Stimulated activated CD4-positive, alpha-beta T cell treated with anti-CD3 and anti-CD28 coated beads, Interleukin-15, amount 100 ng/mL, for 48 hours (primary cell): ENCODE results near the gene CMTM2.
"Not testable (repeated sequence)": the region's sequence is repeated elsewhere in the genome, so short reads cannot be mapped to it uniquely, and the experiment has no call there.

Experiments used
- DNase-seq, 2 donors: peaks; one replicate each; pipeline ENCODE4 v3.0.0-alpha.2; 2020; ENCODE audit warnings: low read depth in 2 of 2

The CMTM2 gene

DNA sequence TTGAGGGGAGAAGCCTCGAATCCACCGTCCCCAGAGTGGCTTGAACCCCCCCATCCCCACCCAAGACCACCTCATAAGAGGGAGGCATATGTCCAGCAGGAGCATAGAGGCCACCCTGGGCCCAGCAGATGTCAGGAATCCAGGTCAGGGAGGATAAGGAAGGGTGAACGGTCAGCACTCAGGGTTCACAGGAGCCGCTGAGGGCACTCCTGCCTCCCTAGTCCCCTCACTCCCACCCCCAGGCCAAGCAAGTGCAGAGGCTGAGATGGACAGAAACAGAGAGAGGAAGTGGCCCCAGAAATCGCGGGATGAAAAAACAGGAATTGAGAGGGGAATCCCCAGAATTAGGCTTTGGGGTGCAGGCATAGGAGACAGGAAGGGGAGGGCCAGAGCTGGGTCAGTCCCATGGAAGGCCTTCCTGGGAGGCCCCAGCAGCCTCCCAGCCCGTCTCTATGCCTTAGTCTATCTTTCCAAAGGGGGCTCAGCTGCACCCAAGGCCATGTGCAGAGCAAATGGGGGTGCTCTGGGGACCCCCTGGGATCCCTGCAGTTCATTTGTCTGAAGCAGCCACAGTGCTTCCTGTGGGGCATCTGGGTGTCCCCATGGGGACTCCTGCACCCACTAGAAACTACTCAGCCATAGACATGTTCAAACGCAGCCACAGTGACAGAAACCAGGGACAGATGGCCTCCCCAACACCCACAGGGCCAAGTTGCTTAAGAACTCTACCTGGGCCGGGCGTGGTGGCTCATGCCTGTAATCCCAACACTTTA is 26.9 kb downstream of the CMTM2 start:
- no peak for DNase-seq

DNA sequence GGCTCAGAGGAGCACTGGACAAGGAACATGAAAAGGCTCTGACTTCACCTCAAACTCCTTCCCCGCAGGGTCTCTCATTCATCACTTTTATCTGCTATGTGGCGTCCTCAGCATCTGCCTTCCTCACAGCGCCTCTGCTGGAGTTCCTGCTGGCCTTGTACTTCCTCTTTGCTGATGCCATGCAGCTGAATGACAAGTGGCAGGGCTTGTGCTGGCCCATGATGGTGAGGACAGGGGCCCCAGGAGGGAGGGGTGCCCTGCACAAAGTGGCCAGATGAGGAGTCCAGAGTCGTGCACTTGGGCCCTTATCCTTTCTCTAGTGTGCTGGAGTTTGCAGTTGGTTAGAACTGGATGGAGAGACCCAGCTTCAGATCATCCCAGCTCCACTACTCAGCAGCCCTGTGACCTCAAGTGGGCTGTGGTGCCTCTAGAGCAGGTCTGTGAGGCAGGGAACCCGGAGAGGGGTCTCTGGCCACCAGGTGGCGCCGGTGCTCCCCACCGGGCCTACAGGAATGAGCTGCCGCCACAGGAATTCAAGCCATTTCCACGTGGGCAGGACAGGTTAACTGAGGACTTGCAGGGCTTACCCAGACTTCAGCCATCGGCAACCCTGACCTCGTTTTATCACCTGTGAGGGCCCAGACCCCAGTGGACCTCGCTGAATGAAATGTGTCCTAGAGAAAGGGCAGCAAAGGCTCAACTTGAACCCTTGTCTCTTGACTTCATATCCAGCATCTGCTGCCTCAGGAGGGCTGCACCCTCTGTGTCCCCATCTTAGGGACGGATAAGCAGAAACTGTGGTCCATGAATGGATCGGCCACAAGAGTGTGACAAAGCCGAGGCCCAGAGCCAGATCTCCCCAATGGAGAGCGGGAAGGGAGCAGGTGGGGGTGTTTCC is 29.2 kb downstream of the CMTM2 start:
- peak; percentile 75 to 84 for DNase-seq

DNA sequence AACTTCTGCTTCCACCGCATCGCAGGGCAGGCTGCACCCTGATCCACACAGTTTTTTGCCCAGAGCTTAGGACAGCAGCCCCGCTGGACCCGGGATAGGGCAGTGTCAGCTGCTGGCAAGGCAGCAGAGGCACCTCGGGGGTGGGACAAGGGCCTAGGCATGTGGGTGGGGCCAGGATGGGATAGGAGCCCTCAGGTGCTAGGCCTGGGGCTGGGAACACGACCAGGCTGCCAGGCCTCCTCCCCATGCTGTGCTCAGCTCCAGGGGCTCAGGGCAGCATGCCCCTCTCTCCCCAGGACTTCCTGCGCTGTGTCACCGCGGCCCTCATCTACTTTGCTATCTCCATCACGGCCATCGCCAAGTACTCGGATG is 29.9 kb downstream of the CMTM2 start:
- DNase-seq: no peak

DNA sequence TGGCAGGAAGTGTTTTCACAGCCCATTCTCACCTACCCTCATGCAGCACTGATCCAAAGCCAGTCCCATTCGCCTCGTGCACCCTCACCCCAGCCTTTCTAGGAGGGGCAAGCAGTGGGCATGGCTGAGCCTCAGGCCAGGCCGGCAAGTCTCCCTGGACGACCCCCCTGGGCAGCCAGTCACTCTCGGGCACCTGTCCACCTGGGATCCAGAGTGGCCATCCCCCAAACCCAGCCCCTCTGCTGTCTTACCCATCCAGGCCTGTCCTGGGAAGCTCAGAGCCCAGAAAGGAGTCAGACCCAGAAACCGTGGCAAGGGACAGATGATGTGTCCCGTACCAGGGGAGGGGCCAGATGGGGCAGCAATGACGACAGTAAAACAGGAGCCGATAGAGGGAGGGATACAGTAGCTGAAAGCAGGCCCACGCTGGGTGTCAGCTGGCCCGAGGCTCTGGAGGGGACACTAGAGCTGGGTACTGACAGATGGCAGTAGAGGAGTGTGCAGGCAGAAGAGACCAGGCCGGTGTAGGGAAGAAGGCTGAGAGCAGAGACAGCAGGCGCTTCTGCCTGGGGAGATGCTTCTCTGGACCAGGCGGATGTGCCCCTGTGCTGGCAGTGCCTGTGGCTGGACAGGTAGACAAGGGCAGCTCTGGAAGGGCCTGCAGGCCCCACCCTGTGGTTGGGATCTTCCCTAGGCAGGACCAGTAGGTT is 31.0 kb downstream of the CMTM2 start:
- no peak for DNase-seq

DNA sequence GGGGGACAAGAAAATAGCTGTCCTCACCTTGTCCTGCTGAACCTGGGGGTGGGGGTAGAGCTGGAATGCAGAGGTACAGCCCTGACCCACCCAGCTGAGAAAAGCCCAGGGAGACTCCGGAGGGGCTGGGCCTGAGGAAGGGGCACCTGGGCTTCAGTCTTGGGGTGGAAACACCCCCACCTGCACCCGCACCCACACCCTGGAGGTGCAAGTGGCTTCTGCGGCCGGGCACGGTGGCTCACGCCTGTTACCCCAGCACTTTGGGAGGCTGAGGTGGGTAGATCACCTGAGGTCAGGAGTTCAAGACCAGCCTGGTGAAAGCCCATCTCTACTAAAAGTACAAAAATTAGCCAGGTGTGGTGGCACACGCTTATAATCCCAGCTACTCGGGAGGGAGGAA is 32.6 kb downstream of the CMTM2 start:
- DNase-seq: not testable (repeated sequence)

DNA sequence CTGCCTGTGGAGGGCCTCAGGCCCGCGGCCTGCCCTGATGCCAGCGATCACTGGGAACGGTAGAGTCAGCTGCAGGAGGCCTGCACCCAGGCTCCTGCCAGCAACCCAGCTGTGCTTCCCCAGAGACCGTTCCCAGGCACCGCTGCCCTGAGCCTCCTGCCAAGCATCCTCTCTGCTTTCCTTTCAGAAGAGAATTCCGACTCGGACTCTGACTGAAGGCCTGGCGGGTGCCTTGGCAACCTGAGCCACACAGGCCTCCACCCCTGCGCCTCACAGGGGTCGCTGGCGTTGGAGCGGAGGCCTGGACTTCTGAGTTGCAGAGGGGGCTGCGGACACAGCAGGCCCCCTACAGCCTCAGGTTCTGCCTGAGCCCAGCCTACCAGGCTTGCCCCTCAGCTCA is 33.2 kb downstream of the CMTM2 start:
- no peak for DNase-seq

DNA sequence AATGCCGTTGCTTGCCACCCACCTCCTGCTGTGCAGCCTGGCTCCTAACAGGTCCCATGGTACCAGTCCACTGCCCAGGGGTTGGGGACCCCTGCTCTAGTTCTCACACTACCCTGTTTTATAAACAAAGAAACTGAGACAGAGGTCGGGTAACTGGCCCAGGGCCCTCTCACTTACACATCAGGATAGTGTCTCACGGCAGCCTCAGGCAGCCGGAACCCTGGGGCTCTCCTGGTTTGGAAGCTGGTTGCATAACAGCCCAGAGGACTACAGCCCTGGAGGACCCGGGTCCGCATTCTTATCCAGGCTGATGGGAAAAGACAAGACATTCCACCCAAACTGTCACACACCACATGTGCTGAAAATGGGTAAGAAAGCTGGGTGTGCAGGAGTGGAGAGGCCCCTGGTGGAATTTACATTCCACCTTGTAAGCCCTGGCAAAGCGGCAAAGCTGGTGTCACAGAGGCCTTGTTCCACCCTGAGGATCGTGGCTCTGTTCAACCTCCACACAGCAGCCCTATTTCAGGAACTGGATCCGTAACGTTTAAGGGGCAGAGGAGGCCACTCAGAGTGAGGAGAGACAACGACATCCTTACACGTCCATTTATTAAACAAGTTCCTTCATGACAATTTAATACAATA is 35.0 kb downstream of the CMTM2 start:
- DNase-seq: no peak

DNA sequence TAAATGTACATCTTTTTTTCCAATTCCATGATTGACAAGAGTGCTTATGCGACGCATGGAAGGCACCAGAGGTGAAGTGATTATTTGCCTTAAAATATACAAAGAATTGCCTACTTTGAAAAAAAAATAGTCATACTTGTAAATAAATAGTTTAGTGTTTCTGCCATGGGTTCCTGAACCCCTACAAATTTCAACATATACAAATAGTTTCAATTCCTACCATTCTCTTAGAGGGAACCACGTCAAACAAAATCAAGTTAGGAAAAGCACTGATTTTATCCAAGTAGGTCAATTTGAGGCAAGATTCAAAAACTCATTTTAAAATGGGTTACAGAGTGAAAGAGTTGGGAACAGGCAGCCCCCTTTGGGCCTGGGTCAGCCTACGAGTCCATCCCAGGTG is 36.9 kb downstream of the CMTM2 start:
- no peak for DNase-seq

DNA sequence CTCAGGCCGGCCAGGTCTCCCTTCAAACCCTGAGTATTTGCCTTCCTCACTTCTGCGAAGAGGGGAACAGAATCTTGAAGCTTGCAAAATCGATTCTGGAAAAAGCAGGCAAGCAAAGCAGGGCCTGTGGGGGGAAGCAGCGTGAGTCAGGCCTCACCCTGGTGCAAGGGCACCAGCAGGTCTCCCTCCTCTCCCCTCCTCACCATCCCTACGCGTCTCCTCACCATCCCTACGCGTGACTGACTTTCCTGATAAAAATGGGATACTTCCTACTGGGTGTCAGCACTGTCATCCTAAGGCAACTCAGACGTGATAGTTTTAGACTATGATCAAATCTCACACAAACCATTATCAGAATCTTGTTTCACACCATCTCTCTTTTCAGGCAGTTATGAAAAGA is 37.3 kb downstream of the CMTM2 start:
- no peak for DNase-seq

DNA sequence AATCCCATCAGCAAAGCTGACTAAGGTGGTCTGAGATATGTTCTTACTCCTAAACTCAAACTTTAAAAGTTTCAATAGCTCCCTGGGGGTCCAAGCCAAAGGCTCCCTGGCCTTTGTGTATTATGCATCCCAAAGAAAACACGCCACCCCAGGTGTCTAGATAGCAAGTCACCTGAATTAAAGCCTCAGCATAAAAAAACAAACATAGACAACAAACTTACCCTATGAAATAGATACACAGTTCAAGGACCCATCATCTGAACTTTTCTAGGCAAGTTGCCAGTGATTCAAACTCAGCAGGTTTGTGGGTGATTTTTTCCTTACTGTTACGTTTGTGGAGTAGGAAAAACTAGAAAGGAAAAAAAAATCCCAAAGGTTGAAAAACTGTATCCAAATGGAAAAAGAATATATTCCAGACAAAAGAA is 37.8 kb downstream of the CMTM2 start:
- DNase-seq: no peak

DNA sequence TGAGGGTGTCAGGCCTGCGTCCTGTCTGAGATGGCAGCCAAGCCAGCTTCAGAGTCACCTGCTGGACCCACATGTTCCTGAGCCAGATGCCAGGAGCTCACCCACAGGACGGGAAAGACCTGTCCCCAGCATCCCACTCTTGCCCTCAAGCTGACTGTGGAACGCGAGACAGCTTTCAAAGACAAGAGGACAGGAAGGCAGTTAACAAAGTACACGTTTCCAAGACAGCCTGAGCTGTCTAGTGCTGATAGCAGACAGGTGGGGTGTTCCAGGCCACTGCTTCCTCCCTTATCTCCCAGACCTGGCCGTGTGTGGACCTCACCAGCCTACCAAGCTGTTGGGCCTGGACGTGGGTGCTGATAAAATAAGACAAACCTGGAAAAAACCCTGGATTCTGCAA is 38.5 kb downstream of the CMTM2 start:
- no peak for DNase-seq

DNA sequence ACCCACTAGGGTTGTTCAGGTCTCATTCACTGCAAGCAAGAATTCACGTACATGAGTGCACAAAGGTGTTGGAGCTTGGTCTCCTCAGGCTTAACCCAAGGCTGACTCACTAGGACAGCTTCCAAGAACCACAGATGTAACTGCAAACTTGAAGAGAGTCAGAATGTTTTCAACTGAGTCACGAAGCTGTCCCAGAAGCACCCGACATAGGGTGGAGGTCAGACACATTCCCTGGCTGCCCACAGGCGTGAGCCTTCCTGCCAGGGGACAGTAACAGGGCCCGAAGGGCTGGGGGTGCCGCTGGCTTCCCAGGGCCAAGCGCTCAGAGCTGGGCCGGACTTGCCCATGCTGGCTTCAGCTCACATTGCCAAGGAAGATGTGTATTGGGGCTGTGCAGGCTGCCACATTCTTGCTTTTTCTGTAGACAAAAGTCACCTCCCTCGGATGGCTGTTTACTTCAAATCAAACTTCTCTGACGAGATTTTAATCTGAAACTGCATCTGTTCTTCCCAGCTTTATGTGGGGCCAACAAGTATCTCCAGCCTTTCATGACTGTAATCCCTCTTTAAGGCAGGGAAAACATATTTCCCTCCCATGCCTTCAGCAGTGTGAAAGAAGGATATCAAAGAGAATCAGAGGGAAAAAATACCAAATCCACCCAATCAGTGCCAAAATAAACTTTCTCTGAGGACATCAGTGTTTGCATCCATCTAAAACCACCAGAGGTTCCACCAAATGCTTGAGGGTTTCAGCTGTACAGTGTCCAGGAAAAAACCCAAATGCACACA is 39.5 kb downstream of the CMTM2 start:
- DNase-seq: no peak

DNA sequence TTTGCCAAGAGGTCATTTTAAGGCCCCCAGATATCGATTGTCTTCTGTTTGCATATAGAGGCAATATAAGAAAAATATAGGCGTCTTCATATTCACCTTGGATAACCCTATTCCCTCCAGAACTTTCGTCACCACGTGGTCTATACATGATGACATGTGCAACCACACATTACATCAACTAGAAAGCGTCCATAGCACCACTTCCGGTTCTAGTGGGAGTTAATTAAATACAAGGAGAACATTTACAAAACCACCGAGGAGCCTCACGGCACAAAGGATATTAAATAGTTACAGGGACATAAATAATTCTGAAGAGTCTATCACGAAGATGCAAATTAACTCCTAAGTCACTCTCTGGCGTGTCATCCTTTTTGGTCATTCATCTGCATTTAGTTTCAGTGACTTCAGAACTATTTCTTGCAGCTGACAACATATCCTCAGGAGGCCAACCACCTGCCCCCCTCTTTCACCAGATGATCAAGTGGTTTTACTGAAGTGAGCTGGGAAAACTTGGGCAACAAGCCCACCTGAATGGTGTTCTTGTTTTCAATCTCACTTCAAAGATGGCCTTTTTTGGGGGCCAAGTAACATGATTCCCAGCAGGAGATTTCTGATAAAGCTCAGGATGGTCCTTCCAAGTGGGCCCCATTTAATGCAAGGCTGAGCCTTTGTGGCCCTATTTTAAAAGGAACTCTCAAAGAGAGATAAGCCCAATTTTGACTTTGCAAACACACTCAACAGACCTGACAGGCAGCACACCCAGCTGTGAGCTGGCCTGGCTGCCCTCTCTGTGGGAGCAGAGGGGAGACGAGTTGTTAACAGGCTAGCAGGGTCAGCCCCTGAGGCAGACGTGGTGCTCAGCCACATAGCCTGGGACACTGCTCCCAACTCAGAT is 40.5 kb downstream of the CMTM2 start:
- no peak for DNase-seq

DNA sequence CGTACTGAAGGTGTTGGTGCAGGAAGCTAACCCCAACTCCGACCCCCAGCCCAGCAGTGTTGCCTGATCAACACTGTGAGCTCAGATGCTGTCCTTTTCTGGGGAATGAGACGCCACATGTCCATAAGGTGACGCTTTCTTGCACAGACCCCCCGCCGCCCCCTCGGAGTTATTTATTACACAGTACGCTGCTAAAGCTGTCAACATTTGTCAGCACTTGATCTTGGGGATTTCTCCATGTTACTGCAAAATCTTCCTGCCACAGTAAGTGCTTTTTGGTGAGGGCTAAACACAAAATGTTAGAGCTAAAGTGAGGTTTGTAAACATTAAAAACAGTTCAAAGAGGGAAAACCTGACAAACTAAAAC is 41.1 kb downstream of the CMTM2 start:
- DNase-seq: no peak

DNA sequence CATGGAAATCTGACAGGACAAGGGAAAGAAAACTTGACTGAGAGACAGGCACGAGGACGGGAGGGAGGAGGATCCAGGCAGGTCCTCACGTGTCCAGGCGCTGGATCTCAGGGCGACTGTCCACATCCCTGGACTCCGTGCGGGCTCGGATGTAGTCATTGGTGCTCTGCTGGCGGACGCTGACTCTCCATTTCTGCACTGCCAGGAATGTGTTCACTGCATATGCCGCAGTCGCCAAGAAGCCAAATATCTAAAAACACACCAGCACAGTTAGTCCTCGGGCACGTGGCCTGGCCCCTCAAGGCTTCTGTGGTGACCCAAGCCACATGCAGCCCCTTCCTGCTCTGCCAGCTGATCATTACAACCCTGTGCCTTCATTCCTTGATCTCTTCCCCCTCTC is 42.7 kb downstream of the CMTM2 start:
- no peak for DNase-seq

DNA sequence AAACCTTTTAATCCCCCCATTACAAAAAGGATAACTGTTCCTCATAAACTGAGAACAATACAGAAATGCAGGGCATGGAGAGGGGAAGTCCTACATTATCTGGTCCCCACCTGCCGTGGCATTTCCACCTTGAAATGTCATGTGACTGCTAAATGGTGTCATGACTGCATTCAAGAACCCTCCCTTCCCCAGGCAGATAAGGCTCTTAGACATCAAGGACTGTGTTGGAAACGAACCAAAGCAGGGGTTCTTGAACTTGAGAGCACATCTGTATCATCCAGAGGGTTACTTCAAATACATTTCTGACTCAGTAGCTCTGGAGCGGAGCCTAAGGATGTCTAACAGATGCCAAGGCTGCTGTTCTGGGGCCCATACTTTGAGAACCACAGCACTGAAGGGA is 43.6 kb downstream of the CMTM2 start:
- DNase-seq: no peak

DNA sequence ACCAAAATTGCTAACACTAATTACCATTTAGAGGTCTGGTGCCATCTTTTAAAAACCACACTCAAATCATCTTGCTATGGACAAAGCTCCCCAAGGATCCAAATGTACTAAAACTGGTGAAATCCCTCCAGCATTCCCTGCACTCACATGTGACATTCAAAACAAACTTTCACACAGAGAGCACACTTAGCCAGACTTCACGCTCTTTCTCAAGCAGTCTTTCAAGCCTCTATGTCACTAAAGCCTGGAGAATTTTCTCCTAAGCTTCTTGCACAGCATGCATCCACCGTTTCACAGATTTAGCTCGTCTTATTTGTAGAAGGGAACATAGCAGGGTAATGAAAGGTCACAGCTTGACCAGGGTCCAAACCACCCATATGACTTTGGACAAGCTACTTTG is 44.5 kb downstream of the CMTM2 start:
- no peak for DNase-seq

DNA sequence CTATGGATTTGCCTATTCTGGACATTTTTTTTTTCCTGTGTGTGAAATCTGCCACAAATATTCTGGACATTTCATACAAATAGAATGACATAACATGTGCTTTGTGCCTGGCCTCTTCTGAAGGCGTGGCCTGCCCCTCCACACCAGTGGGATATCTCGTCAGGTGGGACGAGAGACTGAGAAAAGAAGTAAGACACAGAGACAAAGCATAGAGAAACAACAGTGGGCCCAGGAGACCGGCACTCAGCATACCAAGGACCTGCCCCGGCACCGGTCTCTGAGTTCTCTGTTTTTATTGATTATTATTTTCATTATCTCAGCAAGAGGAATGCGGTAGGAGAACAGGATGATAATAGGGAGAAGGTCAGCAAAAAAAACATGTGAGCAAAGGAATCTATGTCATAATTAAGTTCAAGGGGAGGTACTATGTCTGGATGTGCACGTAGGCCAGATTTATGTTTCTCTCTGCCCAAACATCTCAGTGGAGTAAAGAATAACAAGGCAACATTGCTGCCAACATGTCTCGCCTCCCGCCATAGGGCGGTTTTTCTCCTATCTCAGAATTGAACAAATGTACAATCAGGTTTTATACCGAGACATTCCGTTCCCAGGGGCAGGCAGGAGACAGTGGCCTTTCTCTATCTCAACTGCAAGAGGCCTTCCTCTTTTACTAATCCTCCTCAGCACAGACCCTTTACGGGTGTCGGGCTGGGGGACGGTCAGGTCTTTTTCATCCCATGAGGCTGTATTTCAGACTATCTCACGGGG is 48.5 kb downstream of the CMTM2 start:
- not testable (repeated sequence) for DNase-seq

DNA sequence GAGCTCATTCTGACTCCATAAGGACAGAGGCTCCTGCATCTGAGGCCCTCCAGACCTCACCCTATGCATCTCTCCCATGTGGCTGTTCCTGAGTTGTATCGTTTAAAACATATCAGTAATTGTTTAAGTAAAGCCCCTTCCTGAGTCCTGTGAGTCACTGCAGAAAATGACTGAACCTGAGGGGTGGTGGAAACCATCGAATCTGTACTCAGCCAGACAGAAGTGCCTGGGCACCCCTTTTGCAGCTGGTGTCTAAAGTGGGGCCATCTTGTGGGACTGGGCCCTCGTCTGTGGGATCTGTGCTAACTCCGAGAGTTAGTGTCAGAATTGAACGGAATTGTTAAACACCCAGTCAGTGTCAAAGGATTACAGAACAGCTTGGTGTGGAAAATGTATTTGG is 50.6 kb downstream of the CMTM2 start:
- no peak for DNase-seq
